ENCODE results near the gene BDNF.

GRCh38 chr11:27700351-27701301, at the start of gene BDNF:
- TF ChIP-seq POLR2AphosphoS5 (IDR thresholded peaks at IDR 0.05; ENCODE audit: low read depth, low read length) (no peak), CTCF (IDR thresholded peaks at IDR 0.05) (no peak)

All from Panc1 (cell line).